KOPT-K1 (cell line): ENCODE data around the gene SIPA1.
"Not testable (repeated sequence)": the region's sequence is repeated elsewhere in the genome, so short reads cannot be mapped to it uniquely, and the experiment has no call there.

Experiments
- H3K27ac ChIP-seq: fragments of 200-600 bp; sonication (generic); 2 replicates; pipeline ENCODE4 v1.5.1; 2016; ENCODE audit warnings: antibody characterized with exemption, mild to moderate bottlenecking, low read depth, low read length; ENCODE audit not compliant: poor library complexity, severe bottlenecking
- H3K36me3 ChIP-seq: fragments of 200-600 bp; sonication (generic); 2 replicates; pipeline ENCODE4 v1.5.1; 2017; ENCODE audit warnings: antibody characterized with exemption, mild to moderate bottlenecking, low read length, moderate library complexity; ENCODE audit not compliant: insufficient read depth
- H3K9me3 ChIP-seq: fragments of 200-600 bp; sonication (generic); 2 replicates; pipeline ENCODE4 v1.5.1; 2017; ENCODE audit warnings: antibody characterized with exemption, low read length, mild to moderate bottlenecking; ENCODE audit not compliant: insufficient read depth, poor library complexity, severe bottlenecking

The SIPA1 gene

DNA sequence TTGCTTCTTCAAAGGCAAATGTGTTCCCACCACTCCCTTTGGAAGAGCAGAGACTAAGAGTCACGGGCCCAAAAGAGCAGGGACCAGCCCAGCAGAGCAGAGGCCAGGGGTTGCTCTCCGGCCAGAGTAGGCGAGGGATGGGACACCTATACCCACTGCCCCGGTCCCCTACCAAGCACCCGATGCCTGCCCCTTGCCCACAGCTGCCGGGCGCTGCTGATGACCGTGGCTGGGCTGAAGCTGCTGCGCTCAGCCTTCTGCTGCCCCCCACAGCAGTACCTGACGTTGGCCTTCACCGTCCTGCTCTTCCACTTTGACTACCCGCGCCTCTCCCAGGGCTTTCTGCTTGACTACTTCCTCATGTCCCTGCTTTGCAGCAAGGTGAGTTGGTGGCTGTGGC is 10.7 kb upstream of the SIPA1 start:
- H3K36me3 ChIP-seq: peaks cover 100% of the 10 kb centered on the region
- H3K9me3 ChIP-seq: no peaks in the 10 kb centered on the region
- no peak overlapping the region for H3K27ac ChIP-seq

DNA sequence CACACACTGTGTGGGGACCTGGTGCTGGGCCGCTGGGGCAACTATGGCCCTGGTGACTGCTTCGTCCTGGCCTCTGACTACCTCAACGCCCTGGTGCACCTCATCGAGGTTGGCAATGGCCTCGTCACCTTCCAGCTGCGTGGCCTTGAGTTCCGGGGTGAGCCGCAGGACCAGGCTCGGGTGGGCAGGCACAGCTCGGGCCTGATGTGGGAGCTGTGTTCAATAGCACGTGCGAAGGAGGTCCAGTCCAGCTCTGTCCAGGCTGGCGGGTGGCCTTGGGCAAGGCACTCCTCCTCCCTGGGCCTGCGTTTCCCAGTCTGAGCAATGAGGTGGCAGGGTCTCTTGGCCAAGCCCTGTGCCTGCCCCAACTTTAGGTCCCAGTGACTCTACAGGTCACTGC is 8.3 kb upstream of the SIPA1 start:
- no peak overlapping the region for H3K27ac ChIP-seq
- no peaks in the 10 kb centered on the region for H3K9me3 ChIP-seq
- H3K36me3 ChIP-seq: peaks cover 98% of the 10 kb centered on the region

DNA sequence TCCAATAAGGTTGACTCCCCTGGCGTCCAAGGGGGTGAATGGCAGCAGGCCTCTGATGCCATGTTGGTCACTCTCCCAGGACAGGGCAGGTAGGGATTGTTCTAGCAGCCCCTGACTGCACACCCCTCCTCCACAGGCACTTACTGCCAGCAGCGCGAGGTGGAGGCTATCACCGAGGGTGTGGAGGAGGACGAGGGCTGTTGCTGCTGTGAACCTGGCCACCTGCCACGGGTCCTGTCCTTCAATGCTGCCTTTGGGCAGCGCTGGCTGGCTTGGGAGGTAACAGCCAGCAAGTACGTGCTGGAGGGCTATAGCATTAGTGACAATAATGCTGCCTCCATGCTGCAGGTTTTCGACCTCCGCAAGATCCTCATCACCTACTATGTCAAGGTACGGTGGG is 7.7 kb upstream of the SIPA1 start:
- Histone ChIP-seq H3K9me3 (no peaks in the 10 kb centered on the region), H3K36me3 (peaks cover 98% of the 10 kb centered on the region), H3K27ac (no peak overlapping the region)

DNA sequence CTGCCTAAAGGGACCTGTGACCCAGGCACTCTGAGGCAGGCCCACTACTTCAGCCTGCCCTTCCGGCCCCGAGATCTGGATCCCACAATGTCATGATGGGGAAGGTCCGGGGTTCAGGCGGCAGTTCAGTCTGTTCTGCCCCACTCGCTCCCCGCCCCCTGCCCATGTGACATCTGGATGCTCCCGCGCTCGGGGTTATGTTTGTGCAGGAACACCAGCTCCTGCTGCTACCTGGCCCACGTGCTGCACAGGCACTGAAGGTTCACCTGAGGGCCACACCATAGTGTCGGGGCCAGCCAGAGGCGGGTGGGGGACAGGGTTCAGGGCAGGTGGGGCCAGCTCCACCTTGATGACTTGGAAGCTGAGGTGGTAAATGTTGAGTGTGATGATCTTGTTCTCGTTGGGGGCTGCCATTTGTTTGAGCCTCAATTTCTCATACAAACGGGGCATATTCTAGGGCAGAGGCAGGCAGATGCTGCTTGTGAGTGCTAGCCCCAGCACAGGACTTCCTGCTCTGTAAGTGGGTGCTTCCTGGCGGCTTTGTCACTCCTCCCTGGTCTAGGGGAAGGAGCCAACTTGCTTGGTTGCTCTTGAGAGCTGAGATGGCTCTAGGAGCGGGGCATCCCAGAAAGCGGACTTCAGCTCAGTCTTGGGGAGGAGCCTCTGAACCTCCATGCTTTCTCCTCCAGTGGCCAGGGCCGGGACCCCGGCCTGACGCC is 4.4 kb upstream of the SIPA1 start:
- Histone ChIP-seq H3K9me3 (no peaks in the 10 kb centered on the region), H3K27ac (no peak overlapping the region), H3K36me3 (peaks cover 85% of the 10 kb centered on the region)

DNA sequence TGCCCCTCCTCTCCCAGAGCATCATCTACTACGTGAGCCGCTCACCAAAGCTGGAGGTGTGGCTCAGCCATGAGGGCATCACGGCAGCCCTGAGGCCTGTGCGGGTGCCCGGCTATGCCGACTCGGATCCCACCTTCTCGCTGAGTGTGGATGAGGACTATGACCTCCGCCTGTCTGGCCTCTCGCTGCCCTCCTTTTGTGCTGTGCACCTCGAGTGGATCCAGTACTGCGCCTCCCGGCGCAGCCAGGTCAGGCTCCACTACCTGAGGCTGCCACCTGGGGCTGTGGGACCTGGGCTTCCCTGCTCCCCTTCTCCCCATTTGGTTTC is 3.8 kb upstream of the SIPA1 start:
- Histone ChIP-seq H3K27ac (no peak overlapping the region), H3K9me3 (no peaks in the 10 kb centered on the region), H3K36me3 (peaks cover 79% of the 10 kb centered on the region)

DNA sequence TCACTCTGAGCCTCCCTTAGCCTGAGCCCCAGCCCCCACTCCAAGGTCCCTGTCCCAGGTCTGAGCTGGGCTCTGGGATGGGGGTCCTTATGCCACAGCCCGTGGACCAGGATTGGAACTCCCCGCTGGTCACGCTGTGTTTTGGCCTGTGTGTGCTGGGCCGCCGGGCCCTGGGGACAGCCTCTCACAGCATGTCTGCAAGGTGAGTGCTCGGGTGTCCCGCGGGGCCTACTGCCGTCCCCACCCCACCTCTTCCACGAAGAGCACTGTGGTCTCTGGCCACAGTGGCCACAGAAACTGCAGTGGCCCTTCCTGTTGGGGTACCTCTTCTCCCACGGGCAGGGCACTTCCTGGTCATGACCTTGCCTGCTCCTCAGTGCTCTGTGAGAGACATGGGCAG is 3.5 kb upstream of the SIPA1 start:
- Histone ChIP-seq H3K9me3 (no peaks in the 10 kb centered on the region), H3K27ac (no peak overlapping the region), H3K36me3 (peaks cover 76% of the 10 kb centered on the region)

DNA sequence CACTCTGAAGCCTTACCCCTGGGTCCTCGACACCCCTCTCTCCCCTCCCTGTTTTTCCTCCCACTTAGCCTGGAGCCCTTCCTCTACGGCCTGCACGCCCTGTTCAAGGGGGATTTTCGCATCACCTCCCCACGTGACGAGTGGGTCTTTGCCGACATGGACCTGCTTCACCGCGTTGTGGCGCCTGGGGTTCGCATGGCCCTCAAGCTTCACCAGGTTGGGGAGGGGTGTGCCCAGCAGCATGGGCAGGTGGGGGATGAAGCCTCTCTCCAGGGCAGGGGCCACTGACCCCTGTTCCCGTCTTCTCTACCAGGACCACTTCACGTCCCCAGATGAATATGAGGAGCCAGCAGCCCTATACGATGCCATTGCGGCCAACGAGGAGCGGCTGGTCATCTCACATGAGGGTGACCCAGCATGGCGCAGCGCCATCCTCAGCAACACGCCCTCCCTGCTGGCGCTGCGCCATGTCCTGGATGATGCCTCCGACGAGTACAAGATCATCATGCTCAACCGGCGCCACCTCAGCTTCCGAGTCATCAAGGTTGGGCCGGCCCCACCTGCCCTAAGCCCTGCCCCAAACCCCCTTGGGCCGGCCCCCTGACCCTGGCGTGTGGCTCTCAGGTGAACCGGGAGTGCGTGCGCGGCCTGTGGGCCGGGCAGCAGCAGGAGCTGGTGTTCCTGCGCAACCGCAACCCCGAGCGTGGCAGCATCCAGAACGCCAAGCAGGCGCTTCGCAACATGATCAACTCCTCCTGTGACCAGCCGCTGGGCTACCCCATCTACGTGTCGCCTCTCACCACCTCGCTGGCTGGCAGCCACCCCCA is 2.8 kb upstream of the SIPA1 start:
- Histone ChIP-seq H3K27ac (no peak overlapping the region), H3K36me3 (peaks cover 69% of the 10 kb centered on the region), H3K9me3 (no peaks in the 10 kb centered on the region)

DNA sequence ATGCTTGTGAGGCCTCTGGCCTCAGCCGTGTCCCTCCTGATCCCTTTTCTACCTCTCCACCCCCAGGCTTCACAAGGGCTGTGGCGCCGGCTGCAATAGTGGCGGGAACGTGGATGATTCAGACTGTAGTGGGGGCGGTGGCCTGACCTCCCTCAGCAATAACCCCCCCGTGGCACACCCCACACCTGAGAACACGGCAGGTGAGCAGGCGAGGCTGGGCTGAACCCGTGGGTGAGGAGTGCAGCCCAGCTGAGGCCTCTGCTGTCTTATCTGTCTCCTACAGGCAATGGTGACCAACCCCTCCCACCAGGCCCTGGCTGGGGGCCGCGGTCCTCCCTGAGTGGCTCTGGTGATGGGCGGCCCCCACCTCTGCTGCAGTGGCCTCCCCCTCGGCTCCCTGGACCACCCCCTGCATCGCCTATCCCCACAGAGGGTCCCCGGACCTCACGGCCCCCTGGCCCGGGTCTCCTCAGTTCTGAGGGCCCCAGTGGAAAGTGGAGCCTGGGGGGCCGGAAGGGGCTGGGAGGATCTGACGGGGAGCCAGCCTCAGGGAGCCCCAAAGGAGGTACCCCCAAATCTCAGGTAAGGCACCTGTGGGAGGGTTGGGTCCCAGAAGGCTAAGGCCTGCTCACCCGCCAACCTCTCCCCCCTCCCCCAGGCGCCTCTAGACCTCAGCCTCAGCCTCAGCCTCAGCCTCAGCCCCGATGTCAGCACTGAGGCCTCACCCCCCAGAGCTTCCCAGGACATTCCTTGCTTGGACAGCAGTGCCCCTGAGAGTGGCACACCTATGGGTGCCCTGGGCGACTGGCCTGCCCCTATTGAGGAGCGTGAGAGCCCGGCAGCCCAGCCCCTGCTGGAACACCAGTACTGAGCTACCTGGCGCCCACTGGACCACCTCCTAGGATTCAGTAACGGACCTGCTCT is 1.5 kb upstream of the SIPA1 start:
- no peak overlapping the region for H3K27ac ChIP-seq

DNA sequence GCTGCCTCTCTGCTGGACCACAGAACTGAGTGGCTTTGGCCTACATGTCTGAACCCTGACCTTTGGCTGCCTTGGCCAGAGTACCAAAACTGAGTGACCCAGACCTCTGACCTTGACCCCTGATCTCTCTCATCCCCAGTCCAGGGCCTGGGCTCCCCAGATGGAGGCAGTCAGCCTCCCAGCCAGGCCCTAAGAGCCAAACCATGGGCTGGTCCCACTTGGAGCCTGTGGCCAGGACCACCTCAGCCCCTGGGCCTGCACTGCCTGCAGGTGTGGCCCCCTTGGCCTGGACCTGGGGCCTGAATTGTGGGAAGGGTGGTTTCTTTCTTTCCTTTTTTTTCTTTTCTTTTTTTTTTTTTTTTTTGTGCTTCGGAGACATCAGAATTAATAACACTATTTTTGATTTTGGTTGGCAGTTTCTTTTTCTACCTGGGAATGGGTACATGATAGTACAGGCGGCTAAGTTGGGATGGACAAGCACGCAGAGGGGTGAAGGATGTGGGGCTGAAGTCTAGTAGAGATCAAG is 806 bp upstream of the SIPA1 start:
- no peaks in the 10 kb centered on the region for H3K9me3 ChIP-seq
- H3K27ac ChIP-seq: no peak overlapping the region
- H3K36me3 ChIP-seq: peaks cover 49% of the 10 kb centered on the region

More for the DNA sequence above, 1.5 kb upstream of the SIPA1 start:
- H3K9me3 ChIP-seq: no peaks in the 10 kb centered on the region
- peaks cover 56% of the 10 kb centered on the region for H3K36me3 ChIP-seq

DNA sequence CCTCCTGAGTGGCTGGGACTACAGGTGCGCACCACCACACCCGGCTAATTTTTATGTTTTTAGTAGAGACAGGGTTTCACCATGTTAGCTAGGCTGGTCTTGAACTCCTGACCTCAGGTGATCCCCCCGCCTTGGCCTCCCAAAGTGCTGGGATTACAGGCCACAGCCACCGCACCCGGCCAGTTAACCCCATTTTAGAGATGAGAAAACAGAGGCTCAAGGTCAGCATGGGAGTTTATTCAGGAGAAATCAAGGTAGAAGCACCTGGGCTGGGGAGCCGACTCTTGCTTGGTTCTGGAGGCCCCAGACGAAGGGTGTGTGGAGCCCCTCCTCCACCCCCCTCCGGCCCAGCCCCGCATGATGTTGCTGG is 1.3 kb downstream of the SIPA1 start:
- not testable (repeated sequence) for H3K9me3 ChIP-seq, H3K27ac ChIP-seq
- peaks cover 30% of the 10 kb centered on the region for H3K36me3 ChIP-seq

DNA sequence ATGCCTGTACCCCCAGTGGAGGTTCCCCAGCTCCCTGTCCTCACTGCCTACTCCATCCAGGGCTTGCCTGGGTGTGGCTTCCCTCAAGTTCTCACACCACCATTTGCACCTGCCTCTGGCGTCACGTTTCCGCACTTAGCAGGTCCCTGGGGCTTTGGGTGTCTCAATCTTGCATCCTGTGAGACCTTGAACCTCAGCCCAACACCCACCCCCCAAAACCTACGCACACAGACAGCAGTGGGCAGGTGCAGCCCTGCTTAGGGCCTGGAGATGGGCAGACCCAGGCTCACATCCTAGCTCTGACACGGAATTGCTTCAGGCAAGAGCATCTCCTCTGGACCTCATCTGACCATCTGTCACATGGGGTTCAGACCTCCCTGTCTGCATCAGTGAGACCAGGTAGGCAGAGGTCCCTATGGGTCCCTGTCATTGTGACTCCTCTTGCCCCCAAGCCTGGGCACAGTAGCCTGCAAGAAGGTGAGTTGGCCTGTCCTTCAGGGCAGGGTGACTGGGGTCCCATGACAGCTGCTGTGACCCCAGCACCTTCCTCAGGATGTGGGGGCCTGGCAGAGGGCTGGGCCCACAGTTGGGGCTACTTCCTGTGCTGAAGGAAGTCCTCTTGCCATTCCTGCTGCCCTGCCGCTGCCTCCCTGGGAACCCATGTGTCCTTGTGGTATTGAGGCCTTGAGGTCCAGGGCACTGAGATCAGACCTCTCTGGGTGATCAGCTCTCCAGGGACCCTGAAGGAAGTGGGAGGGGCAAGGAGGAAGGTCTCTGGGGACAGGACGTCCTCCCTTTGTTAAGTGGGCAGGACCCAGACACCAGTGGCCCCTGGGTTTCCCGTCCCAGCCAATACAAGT is 2.0 kb downstream of the SIPA1 start:
- Histone ChIP-seq H3K36me3 (peaks cover 24% of the 10 kb centered on the region), H3K27ac (peak overlapping the region; percentile 32), H3K9me3 (no peaks in the 10 kb centered on the region)

DNA sequence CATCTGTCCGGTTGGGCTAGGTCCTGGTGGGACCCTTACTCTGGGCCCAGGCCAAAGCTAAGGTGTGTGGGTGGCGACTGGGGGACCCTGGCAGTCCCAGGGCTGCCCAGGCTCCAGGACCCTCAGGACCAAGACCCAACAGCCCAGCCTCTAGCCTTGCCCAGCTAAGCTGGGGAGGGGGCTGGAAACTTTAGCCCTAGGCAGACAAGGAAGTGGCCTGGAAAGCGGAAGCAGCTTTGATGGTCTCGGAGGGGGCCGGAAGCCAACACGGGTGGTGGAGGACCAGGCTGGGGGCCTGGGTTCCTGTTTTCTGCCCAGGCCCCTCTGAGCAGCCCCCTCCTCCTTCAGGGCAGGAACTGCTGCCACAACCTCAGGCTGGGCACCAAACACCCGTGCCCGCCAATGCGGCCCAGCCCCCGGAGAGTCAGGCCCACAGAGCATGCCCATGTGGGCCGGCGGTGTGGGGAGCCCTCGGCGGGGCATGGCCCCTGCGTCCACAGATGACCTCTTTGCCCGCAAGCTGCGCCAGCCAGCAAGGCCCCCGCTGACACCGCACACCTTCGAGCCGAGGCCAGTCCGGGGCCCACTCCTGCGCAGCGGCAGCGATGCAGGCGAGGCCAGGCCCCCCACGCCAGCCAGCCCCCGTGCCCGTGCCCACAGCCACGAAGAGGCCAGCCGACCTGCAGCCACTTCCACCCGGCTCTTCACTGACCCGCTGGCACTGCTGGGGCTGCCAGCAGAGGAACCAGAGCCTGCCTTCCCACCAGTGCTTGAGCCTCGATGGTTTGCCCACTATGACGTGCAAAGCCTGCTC is 2.8 kb downstream of the SIPA1 start:
- H3K36me3 ChIP-seq: peaks cover 16% of the 10 kb centered on the region
- H3K27ac ChIP-seq: peak overlapping the region; percentile 32
- no peaks in the 10 kb centered on the region for H3K9me3 ChIP-seq

DNA sequence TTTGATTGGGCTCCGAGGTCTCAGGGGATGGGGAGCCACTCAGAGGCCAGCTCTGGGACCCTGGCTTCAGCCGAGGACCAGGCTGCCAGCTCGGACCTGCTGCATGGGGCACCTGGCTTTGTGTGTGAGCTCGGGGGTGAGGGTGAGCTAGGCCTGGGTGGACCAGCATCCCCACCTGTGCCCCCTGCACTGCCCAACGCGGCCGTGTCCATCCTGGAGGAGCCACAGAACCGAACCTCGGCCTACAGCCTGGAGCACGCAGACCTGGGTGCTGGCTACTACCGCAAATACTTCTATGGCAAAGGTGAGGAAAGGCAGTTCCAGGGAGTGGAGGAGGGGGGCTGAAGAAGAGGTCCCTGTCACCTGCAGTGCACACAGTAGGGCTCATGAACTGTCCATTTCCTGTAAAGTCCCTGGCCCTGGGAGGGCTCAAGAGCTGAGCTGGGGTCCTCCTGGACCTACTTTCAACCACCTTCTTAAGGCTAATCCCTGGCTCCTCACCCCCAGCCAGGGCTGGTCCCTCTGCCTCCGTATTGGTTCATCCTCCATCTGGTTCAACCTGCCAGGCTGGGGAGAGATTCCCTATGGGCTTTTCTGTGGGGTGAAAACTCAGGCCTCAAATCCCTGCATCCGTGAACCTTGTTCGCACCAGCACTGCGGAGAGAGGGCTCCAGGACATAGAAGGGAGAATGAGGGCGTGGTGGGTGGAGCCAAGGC is 3.6 kb downstream of the SIPA1 start:
- Histone ChIP-seq H3K27ac (no peak overlapping the region), H3K36me3 (peaks cover 8% of the 10 kb centered on the region), H3K9me3 (no peaks in the 10 kb centered on the region)
